HG03064 (cell line): ENCODE measurements around the gene SEC14L5.

Source experiments
- ATAC-seq: cut with Tn5 transposase; IDR thresholded peaks from one replicate; pipeline ENCODE4 v1.9.1; 2021; ENCODE audit warnings: low read depth; ENCODE audit not compliant: unreplicated experiment

Gene SEC14L5

DNA sequence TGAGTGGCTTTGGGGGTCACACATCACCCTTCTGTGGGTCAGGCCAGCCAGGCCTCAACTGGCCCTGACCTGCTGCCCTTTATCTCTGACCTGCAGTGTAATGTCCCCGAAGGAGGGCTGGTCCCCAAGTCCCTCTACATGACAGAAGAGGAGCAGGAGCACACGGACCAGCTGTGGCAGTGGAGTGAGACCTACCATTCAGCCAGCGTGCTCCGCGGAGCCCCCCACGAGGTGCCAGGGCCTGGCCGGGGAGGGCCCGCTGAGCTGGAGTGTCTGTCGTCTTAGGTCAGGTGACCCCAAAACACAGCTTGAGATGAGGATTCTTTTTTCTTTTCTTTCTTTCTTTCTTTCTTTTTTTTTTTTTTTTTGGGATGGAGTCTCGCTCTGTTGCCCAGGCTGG, 49.1 kb downstream of the SEC14L5 start:
- no peak for ATAC-seq

GRCh38 chr16:5008311-5008731, 50.2 kb downstream of the SEC14L5 start:
- no peak for ATAC-seq

DNA sequence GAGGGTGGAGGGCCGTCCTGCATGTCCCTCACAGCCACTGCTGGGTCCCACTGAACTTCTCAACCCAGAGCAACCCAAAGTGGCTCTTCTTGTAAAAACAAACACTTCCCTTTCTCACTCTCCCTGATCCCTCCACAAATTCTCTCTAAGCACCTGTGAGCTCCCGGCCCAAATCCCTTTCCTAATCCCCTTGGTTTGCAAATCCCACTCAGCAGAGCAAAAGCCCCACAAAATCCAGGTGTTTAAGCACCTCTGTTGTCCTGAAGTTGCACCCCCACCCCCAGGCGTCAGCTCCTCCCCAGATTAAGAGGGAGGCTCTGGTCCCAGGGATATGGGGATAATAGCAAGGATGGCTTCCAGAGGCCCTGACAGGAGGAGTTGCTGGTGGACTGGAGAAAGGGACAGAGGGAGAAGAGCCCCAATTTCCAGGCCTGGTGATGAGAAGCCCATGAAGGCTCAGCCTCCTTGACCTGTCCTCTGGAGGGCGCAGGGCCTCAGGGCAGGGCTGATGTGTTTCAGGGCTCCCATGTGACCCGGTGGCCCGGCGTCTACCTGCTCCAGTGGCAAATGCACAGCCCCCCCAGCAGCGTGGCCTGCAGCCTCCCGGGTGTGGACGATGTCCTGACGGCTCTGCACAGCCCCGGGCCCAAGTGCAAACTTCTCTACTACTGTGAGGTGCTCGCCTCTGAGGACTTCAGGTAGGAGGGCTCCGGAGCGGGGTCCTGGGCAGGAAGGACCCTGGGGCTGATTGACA, 52.6 kb downstream of the SEC14L5 start:
- no peak for ATAC-seq

DNA sequence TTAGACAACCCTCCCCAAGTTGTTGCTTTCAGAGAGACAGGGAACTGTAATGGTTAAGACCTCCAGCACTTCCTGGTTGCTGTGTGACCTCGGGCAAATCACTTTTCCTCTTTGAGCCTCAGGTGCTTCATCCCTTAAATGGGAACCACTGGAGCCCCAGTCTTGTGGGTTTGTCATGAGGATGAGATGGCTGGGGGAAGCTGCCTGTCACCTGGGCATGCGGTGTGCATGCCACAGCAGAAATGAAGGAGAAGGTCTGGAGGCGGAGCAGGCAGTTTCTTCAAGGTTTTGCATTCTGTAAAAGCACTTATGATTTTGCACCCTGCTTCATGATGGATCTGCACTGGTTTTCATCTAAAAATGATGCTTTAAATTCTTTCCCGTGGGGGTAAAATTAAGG, 53.5 kb downstream of the SEC14L5 start:
- ATAC-seq = no peak

DNA sequence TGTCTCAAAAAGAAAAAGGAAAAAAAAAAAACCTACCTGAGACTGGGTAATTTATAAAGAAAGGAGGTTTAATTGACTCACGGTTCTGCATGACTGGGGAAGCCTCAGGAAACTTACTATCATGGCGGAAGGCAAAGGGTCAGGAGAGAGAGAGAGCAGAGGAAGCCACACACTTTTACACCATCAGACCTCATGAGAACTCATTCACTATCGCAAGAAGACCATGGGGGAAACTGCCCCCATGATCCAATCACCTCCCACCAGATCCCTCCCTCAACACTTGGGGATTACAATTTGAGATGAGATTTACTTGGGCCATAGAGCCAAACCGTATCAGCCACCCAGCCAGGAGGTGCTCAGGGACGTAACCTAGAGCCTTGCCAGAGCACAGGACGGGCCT, 54.8 kb downstream of the SEC14L5 start:
- ATAC-seq = no peak

GRCh38 chr16:5015351-5015750, 57.2 kb downstream of the SEC14L5 start:
- no peak for ATAC-seq

GRCh38 chr16:5015887-5016286, 57.8 kb downstream of the SEC14L5 start:
- no peak for ATAC-seq

DNA sequence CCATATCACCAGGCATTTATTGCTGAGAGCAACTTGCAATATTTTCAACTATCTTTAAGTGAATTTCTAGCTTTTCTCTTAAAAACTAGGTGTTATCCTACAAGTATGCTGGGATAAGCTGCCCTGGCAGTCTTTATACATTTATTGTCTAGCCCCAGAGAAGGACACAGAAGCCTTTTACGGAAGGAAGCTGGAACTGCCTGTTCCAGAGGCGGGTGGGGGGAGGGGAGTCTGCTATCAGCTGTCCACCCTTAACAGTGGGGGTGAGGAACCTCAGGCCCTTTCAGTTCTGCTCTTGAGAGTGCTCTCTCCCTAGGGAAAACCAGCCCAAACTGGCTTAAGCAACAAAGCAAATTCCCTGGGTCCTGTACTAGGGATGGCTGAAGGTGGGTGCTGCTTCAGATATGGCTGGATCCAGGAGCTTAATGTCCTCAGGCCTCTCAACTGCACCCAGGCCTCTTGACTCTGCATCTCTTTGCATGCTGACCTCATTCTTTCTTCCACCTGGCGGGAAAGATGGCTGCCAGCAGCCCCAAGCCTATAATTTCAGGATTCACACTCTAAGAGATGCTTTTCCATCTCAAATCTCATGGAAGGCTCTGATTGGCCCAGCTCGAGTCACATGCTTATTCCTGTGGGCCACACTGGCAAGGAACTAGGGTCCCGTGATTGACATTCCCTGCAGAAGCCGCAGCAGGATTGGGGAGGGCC, 59.0 kb downstream of the SEC14L5 start:
- ATAC-seq = no peak

DNA sequence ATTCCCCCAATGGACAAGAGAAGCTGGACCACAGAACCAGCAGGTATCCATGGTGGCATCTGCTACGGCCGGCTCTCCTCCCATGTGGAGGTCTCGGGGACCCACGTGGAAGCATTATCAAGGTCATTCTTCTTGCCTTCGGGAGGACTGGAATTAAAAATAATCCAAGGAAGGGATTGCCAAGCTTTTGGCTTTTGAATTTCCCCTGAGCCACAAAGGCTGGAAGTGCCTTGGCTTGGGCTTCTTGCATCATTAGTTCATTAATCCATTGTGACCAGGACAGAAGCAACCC, 59.5 kb downstream of the SEC14L5 start:
- no peak for ATAC-seq

- no peak for ATAC-seq
These were observed 60.7 kb downstream of the SEC14L5 start for GRCh38 chr16:5018793-5019192.

GRCh38 chr16:5019775-5020174, 61.6 kb downstream of the SEC14L5 start:
- ATAC-seq = no peak

DNA sequence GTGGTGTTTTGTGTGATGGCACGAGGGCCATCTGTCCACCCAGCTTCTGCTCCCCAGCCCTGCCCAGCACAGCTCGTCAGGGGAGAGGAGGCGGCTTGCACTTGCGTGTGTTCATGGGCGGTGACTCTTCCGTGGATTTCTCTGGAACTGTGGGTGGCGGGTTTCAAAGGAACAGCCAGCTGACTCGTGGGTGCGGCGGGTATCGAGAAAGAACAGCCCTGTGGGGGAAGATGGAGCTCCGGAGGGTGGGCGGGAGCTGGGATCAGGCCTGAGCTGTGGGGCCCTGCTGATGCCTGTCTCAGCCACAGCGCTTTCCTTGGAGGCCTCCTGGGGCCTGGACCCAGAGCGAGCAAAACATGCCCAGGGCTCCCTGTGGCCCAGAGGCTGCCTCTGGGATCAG, 62.4 kb downstream of the SEC14L5 start:
- ATAC-seq = no peak

GRCh38 chr16:5022521-5022920, 64.4 kb downstream of the SEC14L5 start:
- ATAC-seq = no peak

GRCh38 chr16:5024632-5025031, 66.5 kb downstream of the SEC14L5 start:
- no peak for ATAC-seq

DNA sequence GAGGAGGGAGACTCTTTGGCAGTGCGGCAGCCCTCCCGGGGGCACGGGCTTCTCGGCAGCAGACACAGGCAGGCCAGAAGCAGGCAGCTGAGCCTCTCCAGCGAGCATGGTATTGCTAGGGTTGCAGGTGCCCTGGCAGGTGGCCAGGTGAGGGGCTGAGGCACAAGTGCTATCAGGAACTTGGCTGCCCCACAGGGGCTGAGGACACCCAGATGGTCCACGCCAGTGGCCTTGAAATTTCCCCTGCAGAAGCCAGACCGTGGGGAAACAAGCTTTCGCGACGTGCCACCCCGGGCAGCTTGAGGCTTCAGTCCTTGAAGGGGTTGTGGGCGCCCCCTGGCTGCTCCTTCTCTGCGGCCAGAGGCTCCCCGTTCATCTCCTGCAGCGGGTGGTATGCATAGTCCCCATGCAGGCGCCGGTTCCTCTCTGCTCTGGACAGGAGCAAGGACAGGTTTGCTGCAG, 67.1 kb downstream of the SEC14L5 start:
- ATAC-seq = no peak

DNA sequence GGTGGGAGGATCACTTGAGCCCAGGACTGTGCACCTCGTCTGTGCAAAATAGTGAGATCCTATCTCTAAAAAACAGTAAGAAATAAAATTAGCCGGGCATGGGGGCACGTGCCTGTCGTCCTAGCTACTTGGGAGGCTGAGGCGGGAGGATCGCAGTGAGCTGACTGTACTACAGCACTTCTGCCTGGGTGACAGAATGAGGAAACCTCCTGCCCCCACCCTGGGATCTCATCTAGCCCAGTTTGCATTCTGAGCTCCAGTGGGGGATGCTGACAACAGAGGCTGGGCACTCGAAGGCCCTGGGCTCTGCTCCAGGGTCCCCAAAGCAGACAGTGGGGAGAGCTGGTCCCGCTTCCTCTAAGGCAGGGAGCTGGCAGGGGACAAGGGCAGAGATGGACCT, 68.5 kb downstream of the SEC14L5 start:
- ATAC-seq = no peak

GRCh38 chr16:5027086-5027485, 69.0 kb downstream of the SEC14L5 start:
- ATAC-seq = no peak

GRCh38 chr16:5027575-5028235, 69.6 kb downstream of the SEC14L5 start:
- ATAC-seq = no peak

DNA sequence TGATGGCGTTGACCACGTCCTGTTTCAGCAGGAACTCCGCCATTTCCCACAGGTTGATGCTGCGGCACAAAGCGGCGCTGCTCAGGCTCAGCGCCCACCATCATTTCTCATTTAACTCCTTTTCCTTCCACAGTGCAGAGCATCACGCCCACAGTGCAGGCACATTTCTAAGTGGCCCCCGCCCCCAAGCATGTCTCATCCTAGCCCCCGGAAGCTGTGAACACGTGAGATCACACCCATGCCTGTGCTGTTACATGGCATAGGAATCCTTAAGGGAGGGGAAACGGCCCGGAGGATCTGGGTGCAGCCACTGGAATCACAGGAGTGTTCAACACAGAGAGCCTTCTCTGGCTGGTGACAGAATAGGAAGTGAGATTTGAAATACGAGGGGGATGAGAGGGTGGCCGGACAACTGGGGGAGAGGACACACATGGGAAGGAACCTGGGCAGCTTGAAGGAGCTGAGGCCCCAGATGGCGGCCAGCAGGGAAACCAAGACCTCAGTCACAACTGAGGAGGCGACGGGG, 70.9 kb downstream of the SEC14L5 start:
- ATAC-seq = no peak

GRCh38 chr16:5030251-5030870, 72.2 kb downstream of the SEC14L5 start:
- no peak for ATAC-seq

DNA sequence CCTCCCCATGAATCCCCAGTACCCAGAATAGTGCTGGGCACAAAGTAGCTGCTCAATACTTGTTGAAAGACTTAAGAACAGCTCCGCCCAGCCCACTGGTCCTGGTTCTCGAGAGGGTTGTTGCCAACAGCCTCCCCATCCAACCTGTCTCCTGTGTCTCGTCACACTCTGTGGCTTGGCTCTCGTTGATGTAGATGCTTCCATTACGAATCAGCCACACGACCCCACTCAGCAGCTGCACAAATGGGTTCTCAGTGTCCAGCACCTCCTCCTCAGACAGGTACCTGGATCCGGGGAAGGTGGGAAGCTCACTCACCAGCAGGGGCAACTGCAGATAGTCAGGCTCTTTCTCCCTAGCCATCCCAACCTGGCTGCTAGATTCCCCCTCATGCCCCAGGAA, 73.5 kb downstream of the SEC14L5 start:
- no peak for ATAC-seq
